Endothelial cell of umbilical vein (primary cell): ENCODE measurements around the gene HEMGN. TPM values are rescaled to one million over a fixed set of nuclear protein-coding genes. Genes with fewer than 3 reads are reported as not detected.

Experiments
- BruUV-seq: library from RNA; stranded (reverse); fragments of 400-500 nt; replicated peaks from 2 replicates; lab custom pipeline; 2021; lab: Mats Ljungman, UMichigan
- CTCF ChIA-PET: fragments of 300-600, 350-600 bp; sonication (Branson Sonifier 250); formaldehyde crosslinking; loops from one replicate; lab custom pipeline; 2021; ENCODE audit warnings: antibody characterized with exemption, inconsistent platforms; lab: Charles Lee
- POLR2A ChIA-PET: fragments of 300-600, 350-600 bp; sonication (Branson Sonifier 250); formaldehyde crosslinking; loops from one replicate; lab custom pipeline; 2021; ENCODE audit warnings: antibody characterized with exemption, inconsistent platforms; lab: Charles Lee
- DNase-seq: peaks from one replicate; pipeline ENCODE4 v3.0.0-alpha.2; 2011; ENCODE audit warnings: low read depth, low spot score
- FAIRE-seq: peaks from 2 replicates; lab custom pipeline; 2011; peaks lifted over from hg19 to GRCh38; lab: Jason Lieb, UNC
- H2AFZ ChIP-seq: 2 replicates; pipeline ENCODE4 v1.6.0; 2012; ENCODE audit warnings: low read depth, low read length, control low read depth, inconsistent platforms
- H3K27ac ChIP-seq: 2 replicates; pipeline ENCODE4 v1.5.1; 2011; ENCODE audit warnings: low read depth, mild to moderate bottlenecking, control low read depth, low read length, moderate library complexity; ENCODE audit not compliant: insufficient read depth
- H3K27me3 ChIP-seq, 2 experiments: 2 replicates each; pipeline versions ENCODE4 v1.6.0 to v1.6.1; 2011; ENCODE audit warnings: low read length in 2 of 2, mixed read lengths in 1 of 2; ENCODE audit not compliant: control insufficient read depth in 2 of 2, insufficient read depth in 2 of 2
- H3K36me3 ChIP-seq, 2 experiments: 2 replicates in 1 of 2; 3 replicates in 1 of 2; pipeline ENCODE4 v1.5.1; 2011; ENCODE audit warnings: low read length in 2 of 2, mild to moderate bottlenecking in 1 of 2, moderate library complexity in 1 of 2; ENCODE audit not compliant: control insufficient read depth in 2 of 2, insufficient read depth in 2 of 2; ENCODE audit errors: extremely low read depth in 1 of 2
- H3K4me1 ChIP-seq: 3 replicates; pipeline ENCODE4 v1.5.1; 2011; ENCODE audit warnings: mild to moderate bottlenecking, low read length; ENCODE audit not compliant: control insufficient read depth, insufficient read depth; ENCODE audit errors: extremely low read depth
- H3K4me2 ChIP-seq: 2 replicates; pipeline ENCODE4 v1.6.1; 2011; ENCODE audit warnings: low read length, control low read depth, mixed read lengths; ENCODE audit not compliant: insufficient read depth
- H3K4me3 ChIP-seq, 3 experiments: fragments of 200-600 bp in 1 of 3; sonication (generic), shearing (Covaris generic) in 1 of 3; replicated peaks in 1 of 3; 2 replicates each; pipeline ENCODE4 v1.5.1; 2011 to 2016; ENCODE audit warnings: control low read depth in 3 of 3, low read length in 3 of 3, mild to moderate bottlenecking in 2 of 3, inconsistent platforms in 1 of 3, low read depth in 1 of 3, moderate library complexity in 1 of 3; ENCODE audit not compliant: insufficient read depth in 1 of 3
- H3K79me2 ChIP-seq: 2 replicates; pipeline ENCODE4 v1.6.0; 2012; ENCODE audit warnings: low read length, inconsistent platforms; ENCODE audit not compliant: control insufficient read depth, insufficient read depth
- H3K9ac ChIP-seq: replicated peaks from 2 replicates; pipeline ENCODE3; 2011; ENCODE audit warnings: low read length, control low read depth; ENCODE audit not compliant: insufficient read depth; ENCODE audit errors: extremely low read depth
- H3K9me1 ChIP-seq: replicated peaks from 3 replicates; pipeline ENCODE4 v1.6.0; 2011; ENCODE audit warnings: mild to moderate bottlenecking, low read length; ENCODE audit not compliant: control insufficient read depth, insufficient read depth; ENCODE audit errors: extremely low read depth
- H3K9me3 ChIP-seq: replicated peaks from 2 replicates; pipeline ENCODE4 v1.5.1; 2012; ENCODE audit warnings: low read length, inconsistent platforms; ENCODE audit not compliant: control insufficient read depth, insufficient read depth
- H4K20me1 ChIP-seq: replicated peaks from 2 replicates; pipeline ENCODE3; 2011; ENCODE audit warnings: mild to moderate bottlenecking, low read length; ENCODE audit not compliant: control insufficient read depth, insufficient read depth; ENCODE audit errors: extremely low read depth
- EZH2 ChIP-seq: IDR thresholded peaks from 2 replicates; pipeline ENCODE4 v1.6.1; 2012; ENCODE audit warnings: borderline replicate concordance, low read depth, mild to moderate bottlenecking, moderate library complexity, low read length, inconsistent platforms; ENCODE audit not compliant: severe bottlenecking
- FOS ChIP-seq: IDR thresholded peaks from 2 replicates; pipeline ENCODE4 v1.6.1; 2011; ENCODE audit warnings: mild to moderate bottlenecking, low read length, moderate library complexity, borderline replicate concordance; ENCODE audit not compliant: insufficient read depth
- GATA2 ChIP-seq: IDR thresholded peaks from 2 replicates; pipeline ENCODE4 v1.7.0; 2011; ENCODE audit warnings: low read depth, mild to moderate bottlenecking, moderate library complexity, mixed read lengths, low read length; ENCODE audit not compliant: insufficient read length, insufficient read depth
- JUN ChIP-seq: IDR thresholded peaks from 2 replicates; pipeline ENCODE4 v1.6.1; 2011; ENCODE audit warnings: borderline replicate concordance, low read depth; ENCODE audit not compliant: insufficient read length, insufficient read depth
- MYC ChIP-seq: IDR thresholded peaks from one replicate; pipeline ENCODE4 v1.6.1; 2011; ENCODE audit warnings: mild to moderate bottlenecking, low read depth, low read length
- POLR2A ChIP-seq: IDR thresholded peaks from 2 replicates; pipeline ENCODE4 v1.6.1; 2012; ENCODE audit warnings: low read depth, mild to moderate bottlenecking, control low read depth, low read length
- POLR2AphosphoS5 ChIP-seq: IDR thresholded peaks from 2 replicates; pipeline ENCODE4 v1.6.1; 2012; ENCODE audit warnings: low read depth, mild to moderate bottlenecking, control low read depth, low read length, moderate library complexity; ENCODE audit not compliant: insufficient read depth
- dilution Hi-C: fragments of 300-500 bp; cut with MboI; formaldehyde crosslinking; loops from one replicate; pipeline ENCODE4 v1.15.0; 2019; ENCODE audit warnings: low sequenced_read_pairs; ENCODE audit not compliant: extremely low pct_ligation_motif_present
- intact Hi-C: fragments of 100-400 bp; cut with micrococcal nuclease; formaldehyde crosslinking; loops from one replicate; pipeline ENCODE4 v1.10.0; 2022
- polyA plus RNA-seq, 4 experiments: library from polyadenylated mRNA; depleted of rRNA in 3 of 4; stranded (reverse) in 3 of 4; unstranded in 1 of 4; fragments of >200 nt; gene quantifications; 2 replicates each; pipeline versions ENCODE4 v1.2.1 to v1.2.3, GENCODE V29; 2011 to 2012; ENCODE audit warnings: missing spikeins in 1 of 4
- total RNA-seq: library from RNA; stranded (reverse); gene quantifications from 2 replicates; pipeline ENCODE4 v1.2.3, GENCODE V29; 2021
- TF ChIP-seq, protein P1 (sequence below), 2 donors: IDR thresholded peaks; 1 replicate in 1 of 2; 2 replicates in 1 of 2; pipeline ENCODE4 v1.5.1; 2011; ENCODE audit warnings: low read length in 2 of 2, mild to moderate bottlenecking in 2 of 2, moderate library complexity in 2 of 2, control low read depth in 1 of 2, inconsistent platforms in 1 of 2, low read depth in 1 of 2; ENCODE audit not compliant: insufficient read depth in 1 of 2; ENCODE audit errors: extremely low read depth in 1 of 2
- TF ChIP-seq, protein P2 (sequence below): IDR thresholded peaks from 2 replicates; pipeline ENCODE4 v1.6.1; 2011; ENCODE audit not compliant: insufficient read depth, insufficient read length

The HEMGN gene
- total and polyA plus RNA-seq, 2 donors (not counting 3 experiments of a cell fraction or from before 2014, with no cell fraction given), result not detected

DNA sequence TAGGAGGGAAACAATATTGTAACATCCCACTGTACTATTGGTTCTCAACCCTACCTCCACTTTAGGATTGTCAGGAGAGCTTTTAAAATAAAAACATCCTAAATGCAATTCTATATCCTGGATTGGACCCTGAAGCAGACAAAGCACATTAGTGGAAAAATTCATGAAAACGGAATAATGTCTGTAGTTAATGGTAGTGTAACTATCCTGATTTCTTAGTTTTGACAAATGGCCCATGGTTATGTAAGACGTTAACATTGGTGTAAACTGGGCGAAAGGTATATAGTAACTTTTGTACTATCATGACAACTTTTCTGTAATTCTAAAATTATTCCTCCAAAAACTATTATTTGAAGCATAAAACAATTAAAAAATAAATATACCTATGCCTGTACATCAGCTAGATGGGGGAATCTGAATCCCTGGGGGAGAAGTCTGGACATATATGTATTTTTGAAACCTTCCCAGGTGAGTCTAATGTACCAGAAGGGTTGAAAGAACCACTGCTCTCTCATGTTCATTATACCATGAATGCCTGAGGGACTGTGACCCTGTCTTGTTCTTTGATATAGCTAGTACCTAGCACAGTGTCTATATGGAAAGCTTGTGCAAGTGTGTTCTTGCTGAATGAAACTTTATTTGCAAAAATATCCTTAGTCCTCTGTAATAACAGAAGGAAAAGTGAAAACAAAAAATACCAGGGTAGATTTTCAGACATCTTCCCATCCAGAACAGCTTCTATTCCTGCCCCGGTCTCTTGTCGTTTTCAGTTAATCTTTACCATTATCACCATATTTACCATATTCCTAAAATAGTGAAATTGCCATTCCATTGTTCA lies 12.3 kb downstream of the HEMGN start:
- peaks cover 14 to 50% of the 10 kb centered on the region in 2 experiments for H3K27me3 ChIP-seq
- dilution Hi-C loops, result no loop called here
- intact Hi-C loops, result no loop called here
- no TSS peak for BruUV-seq
- POLR2A ChIA-PET, result no interaction called here
- H2AFZ ChIP-seq, result no peak overlapping the region
- H3K4me3 ChIP-seq, result no peak overlapping the region
- no peaks in the 10 kb centered on the region for H3K36me3 ChIP-seq
- H3K4me1 ChIP-seq, result peaks cover 11% of the 10 kb centered on the region
- H3K9me1 ChIP-seq, result no peaks in the 10 kb centered on the region
- FAIRE-seq (no peak), DNase-seq (no peak)
- H3K9ac ChIP-seq, result no peak overlapping the region
- H3K9me3 ChIP-seq, result no peaks in the 10 kb centered on the region
- H4K20me1 ChIP-seq, result no peaks in the 10 kb centered on the region
- H3K79me2 ChIP-seq, result no peaks in the 10 kb centered on the region
- TF ChIP-seq GATA2, result no peak
- TF ChIP-seq, protein P1, sequence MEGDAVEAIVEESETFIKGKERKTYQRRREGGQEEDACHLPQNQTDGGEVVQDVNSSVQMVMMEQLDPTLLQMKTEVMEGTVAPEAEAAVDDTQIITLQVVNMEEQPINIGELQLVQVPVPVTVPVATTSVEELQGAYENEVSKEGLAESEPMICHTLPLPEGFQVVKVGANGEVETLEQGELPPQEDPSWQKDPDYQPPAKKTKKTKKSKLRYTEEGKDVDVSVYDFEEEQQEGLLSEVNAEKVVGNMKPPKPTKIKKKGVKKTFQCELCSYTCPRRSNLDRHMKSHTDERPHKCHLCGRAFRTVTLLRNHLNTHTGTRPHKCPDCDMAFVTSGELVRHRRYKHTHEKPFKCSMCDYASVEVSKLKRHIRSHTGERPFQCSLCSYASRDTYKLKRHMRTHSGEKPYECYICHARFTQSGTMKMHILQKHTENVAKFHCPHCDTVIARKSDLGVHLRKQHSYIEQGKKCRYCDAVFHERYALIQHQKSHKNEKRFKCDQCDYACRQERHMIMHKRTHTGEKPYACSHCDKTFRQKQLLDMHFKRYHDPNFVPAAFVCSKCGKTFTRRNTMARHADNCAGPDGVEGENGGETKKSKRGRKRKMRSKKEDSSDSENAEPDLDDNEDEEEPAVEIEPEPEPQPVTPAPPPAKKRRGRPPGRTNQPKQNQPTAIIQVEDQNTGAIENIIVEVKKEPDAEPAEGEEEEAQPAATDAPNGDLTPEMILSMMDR (IDR thresholded peaks at IDR 0.05; ENCODE audit: extremely low read depth in 1 of 2, insufficient read depth in 1 of 2, low read depth in 1 of 2, low read length in 2 of 2), result no peak
- TF ChIP-seq, protein P2, sequence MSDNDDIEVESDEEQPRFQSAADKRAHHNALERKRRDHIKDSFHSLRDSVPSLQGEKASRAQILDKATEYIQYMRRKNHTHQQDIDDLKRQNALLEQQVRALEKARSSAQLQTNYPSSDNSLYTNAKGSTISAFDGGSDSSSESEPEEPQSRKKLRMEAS, result no peak
- TF ChIP-seq JUN, result no peak
- TF ChIP-seq MYC, result no peak
- no peak for TF ChIP-seq POLR2A
- TF ChIP-seq EZH2, result no peak
- no peak for TF ChIP-seq FOS
- no peak for TF ChIP-seq POLR2AphosphoS5
- CTCF ChIA-PET, result interaction anchor here (0.5 to 5.5 kb wide), 2 partner anchors 109 to 334 kb away, joined by 3 to 26 read pairs; no protein-coding TSS in a partner anchor
- no peak overlapping the region for H3K4me2 ChIP-seq
- H3K27ac ChIP-seq, result no peak overlapping the region
